Fibroblast of skin of right biceps (primary cell): Measurements from ENCODE around the gene SBF1.

Source experiments
- DNase-seq: peaks from one replicate; pipeline ENCODE4 v3.0.0-alpha.2; 2013

SBF1 gene

GRCh38 chr22:50467341-50467740 is 7.5 kb downstream of the SBF1 start:
- DNase-seq = no peak

DNA sequence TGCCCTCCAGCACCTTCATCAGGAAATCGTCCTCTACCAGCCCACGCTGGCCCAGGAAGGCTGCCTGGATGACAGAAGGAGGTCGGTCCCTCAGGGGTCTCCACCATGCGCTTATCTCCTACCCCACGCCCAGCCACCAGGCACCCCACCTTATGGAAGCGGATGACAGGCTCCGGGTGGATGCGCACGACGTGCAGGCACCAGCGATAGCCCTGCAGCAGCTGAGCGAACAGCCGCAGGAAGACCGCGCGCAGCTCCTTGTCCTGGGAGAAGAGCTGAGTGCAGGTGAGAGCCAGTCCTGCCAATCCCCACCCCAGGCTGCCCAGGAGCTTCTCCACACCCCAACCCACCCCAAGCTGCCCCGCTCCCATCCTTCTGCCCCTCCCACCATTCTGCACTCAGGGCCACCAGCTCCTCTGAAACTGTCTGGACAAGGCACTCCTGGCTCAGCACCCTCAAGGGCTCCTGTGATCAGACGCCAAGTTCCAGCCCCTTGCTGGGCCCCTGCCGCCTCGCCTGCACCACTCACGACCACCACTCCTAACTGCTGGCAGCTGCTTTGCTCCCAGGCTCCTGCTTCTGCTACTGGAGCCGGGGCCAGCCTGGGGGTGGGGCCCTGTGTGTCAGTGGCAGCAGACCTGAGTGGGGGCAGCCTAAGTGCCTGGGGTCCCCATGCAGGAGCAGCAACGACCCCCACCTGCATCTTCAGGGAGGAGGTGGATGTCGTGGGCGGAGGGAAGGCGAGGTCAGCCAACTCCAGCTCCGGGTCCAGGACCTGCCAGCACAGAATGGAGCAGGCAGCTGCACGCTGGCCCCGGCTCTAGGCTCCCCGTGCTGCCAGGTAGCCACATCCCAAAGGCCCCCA is 9.5 kb downstream of the SBF1 start:
- DNase-seq = no peak

DNA sequence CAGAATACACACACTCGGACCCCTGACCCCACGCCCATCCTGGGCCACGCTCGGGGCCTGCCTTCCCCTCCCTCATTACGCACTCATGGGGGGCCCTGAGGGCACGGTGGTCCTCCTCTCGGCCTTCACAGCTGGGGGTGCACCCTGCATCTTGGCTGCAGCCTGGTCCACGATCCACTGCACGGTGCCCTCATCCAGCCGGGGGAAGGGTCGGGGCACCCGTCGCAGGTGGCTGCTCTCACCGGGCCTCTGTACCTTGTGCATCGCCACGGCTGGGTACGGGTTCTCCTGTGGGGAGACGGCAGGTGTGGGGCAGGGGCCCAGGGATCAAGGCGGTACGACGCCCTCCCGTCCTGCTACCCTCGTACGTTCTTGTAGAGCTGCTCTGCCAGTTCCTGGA is 10.4 kb downstream of the SBF1 start:
- no peak for DNase-seq

DNA sequence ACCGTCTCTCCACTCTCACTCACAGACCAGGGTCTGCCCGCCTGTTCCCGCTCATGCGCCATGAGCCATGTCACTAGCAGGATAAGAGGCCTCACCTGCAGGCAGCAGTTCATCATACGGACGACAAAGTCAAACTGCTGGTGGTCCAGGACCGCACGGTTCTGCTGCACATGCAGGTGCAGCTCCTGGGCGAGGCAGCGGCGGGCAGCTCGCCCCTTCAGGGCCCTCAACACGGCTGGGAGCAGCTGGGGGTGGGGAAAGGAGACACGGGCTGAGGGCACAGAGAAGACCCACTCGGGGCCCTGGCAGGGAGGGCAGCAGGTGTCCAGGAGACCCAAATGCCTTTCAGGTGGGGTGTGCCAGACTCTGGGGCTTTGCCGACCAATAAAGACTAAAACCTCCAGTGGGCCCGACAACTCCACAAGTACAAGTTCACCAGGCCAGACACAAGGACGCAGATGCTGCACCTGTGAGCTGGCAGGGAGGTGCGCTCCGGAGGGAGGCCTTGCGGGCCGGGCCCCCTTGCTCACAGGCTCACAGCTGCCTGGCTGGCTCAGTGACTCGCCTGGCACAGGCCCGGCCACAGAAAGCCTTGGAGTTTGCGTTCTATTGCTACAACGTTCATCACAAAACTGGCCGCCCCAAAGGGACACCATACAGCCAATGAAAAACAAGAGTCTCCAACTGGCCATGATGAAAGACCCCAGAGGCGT is 11.5 kb downstream of the SBF1 start:
- no peak for DNase-seq

GRCh38 chr22:50461979-50462540 is 12.8 kb downstream of the SBF1 start:
- no peak for DNase-seq

- no peak for DNase-seq
Measured at GRCh38 chr22:50461536-50461935, 13.3 kb downstream of the SBF1 start.

DNA sequence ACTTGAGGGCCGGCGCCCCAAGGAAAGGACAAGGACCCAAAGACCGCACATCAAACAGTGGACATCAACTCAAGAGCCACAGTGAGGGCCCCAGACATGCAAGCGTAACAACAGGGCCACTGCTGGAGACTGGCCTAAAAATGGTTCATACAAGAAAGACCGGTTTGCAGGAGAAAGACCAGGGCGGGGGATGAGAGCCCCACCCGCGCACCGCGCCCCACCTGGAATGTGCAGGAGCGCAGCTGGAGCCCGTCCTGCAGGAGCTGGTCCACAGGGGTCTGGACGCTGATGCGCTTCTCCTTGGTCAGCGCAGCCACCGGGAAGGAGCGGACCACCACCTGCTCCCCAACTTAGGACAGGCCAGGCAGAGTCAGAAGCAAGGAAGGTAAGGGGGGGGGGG is 13.9 kb downstream of the SBF1 start:
- no peak for DNase-seq

DNA sequence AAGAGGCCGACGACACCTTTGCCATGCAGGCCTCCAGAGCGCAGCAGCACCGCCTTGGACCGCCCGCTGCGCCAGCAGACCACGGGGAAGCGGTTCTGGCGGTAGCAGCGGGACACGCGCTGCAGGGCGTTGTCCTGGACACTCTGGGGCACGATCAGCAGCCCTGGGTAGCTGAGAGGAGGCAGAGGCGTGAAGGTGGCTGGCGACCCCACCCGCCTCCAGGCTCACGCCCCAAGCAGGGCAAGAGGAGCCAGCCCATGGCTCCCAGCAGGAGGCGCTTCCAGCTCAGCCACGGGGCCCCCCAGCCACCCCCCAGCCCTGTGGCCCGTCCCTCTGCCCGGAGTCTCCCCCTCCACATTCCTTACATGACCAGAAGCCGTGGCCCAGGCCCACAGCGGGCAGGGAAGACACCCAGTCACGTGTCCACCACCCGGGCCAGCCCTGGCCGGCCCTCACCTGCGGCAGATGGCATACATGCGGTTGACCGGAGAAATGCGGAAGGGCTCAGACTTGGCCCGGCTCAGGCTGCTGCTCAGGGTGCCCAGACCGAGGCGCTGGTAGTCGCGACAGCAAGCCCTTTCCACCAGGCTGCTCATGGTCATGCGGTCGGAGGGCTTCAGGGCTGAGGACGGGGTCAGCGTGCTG is 15.2 kb downstream of the SBF1 start:
- no peak for DNase-seq

- no peak for DNase-seq
Measured at GRCh38 chr22:50459016-50459415, 15.8 kb downstream of the SBF1 start.

DNA sequence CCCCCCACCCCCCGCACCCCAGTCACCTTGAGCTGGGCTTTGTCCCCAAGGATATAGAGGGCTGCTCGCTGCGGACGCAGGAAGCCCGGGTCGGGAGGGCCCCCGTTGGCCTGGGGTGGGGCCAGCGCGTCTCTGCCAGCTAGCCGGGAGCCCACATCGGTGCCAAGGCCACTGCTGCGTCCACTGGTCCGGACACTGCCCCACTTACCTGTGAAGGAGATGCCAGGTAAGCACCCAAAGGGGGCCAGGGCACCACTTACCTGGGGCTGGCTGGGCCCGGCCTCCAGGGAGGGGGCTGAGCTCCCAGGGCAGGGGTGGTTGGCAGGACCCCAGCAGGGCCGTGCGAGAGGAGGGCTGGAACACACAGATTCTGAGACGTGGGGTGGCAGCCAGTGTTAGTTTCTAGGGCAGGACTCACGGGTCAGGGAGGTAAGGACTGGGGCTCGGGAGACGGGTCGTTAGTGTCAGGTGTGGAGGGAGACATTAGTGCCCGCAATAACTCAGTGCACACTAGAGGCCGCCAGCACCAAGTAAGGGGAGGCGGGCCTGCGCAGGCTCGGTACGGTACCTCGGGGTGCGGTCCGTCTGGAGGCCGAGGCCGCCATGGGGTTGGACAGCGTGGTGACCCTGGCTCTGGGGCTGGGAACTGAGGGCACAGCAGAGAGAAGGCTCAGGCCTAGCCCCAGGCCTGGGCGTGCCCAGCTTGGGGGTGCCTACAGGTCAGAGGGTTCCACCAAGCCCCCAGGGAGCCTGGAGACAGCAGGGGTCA is 18.2 kb downstream of the SBF1 start:
- DNase-seq = no peak

DNA sequence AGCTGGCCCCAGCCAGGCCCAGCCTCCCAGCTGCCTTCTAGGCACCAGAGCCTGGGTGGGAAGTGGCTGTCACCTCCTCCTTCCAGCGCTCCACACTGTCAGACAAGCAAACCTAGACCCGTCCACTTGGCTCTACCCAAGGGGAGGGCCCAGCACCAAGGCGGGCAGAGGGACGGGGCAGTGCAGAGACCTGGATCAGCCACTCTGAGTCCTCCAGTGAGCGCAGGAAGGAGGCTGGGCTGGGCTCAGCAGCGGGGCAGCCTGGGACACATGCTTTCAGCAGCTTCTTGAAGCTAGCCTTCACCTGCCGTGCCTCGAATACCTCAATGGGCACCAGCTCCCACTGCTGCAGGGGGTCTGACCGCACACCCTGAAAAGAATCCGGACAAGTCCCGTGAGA is 18.8 kb downstream of the SBF1 start:
- no peak for DNase-seq

DNA sequence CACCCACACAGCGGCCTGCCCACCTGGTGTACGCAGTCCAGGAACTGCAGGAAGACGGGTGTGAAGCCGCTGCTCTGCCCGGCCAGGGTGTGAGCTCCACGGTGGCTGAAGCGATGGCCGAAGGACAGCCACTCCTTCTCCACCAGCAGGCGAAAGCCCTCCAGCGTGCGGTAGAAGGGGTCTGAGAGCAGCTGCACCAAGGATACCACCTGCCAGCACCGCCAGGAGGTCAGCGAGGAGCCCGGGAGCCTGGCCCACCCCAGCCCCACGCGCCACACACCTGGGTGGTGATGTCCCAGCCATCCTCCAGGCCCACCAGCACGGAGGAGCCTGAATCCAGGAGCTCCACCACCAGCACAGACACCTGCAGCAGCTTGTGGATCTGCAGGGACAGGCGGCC is 19.6 kb downstream of the SBF1 start:
- DNase-seq = no peak

DNA sequence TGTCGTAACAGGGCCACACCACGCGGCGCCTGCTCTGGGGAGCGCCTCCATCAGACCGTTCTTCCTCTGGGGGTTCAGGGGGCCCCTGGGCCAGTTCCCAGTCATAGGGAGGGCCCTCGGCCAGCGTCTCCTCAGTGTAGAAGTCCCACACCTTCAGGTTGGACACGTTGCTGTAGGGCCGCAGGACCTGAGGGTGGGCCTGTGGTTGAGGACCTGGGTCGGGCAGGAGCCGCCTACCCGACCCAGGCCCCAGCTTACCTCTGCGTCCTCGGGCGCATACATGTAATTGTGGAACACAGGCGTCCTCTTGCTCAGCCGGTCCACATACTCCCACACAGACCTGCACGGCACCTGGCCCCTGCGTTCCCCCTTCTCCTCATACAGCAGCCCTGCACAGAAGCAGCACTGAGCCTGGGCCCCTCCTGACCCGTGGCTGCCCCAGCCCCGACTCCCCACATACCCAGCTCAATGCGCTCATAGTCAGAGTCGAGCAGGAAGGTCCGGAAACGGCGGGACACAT is 20.2 kb downstream of the SBF1 start:
- no peak for DNase-seq

- DNase-seq = no peak
Measured at GRCh38 chr22:50452649-50453048, 22.2 kb downstream of the SBF1 start.

DNA sequence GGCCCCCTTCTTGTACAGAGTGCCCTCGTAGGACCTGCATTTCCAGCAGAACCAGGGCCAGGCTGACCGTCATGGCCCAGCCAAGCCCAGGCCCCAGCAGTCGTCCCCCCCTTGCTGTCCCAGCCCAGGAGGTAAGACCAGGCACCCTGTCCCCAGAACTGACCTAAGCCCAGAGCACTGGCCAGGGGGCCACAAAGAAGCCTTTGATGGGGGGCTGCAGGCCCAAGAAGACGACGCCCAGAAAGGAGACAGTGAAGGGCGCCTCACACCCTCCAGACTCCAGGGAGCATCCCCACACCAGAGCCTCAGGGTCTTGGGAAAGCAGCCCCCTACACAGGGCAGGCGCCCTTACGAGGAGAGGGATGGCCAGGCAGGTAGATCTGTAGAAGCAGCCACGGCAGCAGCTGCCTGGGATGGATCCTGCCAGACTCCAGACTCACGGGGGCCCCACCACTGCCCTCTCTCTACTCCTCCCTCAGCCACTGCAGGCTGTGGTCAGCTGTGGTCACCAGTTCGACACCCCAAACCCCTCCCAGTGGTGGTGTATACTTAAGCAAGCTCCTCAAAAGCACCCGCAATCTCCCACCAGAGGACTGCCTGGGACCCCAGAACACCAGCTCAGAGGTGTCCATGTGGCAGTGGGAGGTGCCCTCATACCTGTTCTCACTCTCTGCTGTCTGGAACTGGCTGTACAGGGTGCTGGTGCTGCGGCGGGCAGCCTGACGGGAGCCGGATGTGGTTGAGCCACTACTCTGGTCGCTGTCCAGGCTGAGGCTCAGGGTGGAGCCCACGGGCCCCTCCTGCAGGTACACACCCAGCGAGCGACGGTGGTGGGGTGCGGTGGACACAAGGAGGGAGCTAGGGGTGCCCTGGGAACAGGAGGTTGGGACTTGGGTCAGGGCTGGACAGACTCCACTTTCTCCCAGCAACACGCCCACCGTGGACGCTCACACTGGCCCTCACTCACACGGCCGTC is 27.0 kb downstream of the SBF1 start:
- DNase-seq = no peak

DNA sequence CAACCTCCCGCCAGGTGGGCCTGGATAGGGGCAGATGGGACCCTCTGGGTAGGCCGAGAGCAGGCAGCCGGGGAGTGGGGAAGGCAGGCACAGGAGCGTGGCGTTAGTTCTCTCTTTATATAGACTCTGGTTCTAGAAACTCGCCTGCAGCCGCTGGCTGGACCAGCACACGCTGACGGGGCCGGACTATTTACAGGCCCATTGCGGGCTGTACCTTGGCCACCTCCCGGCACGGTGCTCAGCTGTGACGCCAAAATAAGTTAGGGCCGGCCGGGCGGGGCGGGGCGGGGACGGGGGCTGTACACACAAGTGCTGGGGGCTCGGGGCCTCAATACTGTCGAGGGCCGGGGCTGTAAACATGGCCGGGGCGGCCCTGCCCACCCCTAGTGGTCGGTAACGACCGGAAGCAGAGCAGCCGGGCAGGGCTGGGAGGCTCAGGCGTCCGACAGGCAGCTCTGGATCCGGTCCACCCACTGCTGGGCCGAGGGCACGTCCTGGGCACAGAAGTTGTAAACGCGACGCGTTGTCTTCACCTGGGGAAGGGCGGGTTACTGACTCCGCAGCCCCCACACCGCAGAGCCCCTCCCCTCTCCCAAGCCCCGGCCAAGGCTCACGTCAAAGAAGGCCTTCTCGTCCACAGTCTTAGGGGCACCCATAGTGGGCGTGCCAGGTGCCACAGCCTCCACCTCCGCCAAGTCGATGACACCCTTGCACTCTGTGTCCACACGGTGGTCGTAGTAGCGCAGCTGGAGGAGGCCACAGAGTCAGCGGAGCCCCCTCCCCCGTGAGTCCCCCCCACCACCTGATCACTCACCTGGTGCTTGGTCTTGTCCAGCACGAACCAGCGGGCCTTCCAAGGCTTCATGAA is 27.9 kb downstream of the SBF1 start:
- DNase-seq = no peak

- no peak for DNase-seq
Measured at GRCh38 chr22:50445880-50446707, 28.7 kb downstream of the SBF1 start.

- DNase-seq = no peak
Measured at GRCh38 chr22:50445071-50445879, 29.6 kb downstream of the SBF1 start.
